Ovary (tissue), 3 donors: ENCODE measurements around the gene ADAT3.

Experiments used
- EP300 ChIP-seq: sonication (generic); formaldehyde crosslinking; IDR thresholded peaks from one replicate; pipeline ENCODE4 v1.6.1; 2017; ENCODE audit warnings: antibody characterized with exemption
- POLR2A ChIP-seq: fragments of 450-650 bp; IDR thresholded peaks from one replicate; pipeline ENCODE4 v1.6.1; 2017; ENCODE audit warnings: antibody characterized with exemption, mild to moderate bottlenecking, moderate library complexity
- TF ChIP-seq, protein P1 (sequence below), 3 donors: fragments of 450-650 bp in 2 of 3; fragments of 200-600 bp in 1 of 3; IDR thresholded peaks; one replicate each; pipeline versions ENCODE4 v1.5.1 to v1.8.0; 2016 to 2022; ENCODE audit warnings: antibody characterized with exemption in 3 of 3, mild to moderate bottlenecking in 1 of 3
- donor health status: DM: no; HTN: no; CAD: no.

DNA sequence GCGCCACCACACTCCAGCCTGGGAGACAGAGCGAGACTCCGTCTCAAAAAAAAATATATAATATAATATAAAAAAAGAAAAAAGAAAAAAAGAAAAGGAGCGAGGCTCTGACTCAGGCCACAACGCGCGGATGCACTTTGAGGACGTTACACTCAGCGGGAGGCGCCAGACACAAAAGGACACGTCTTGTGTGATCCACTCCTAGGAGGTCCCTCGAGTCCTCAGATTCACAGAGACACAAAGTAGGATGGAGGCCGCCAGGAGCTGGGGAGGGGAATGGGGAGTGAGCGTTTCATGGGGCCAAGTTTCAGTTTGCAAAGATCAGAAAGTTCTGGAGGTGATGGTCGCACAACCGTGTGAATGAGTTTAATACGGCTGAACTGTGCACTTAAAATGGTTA is 11.4 kb upstream of the ADAT3 start:
- TF ChIP-seq EP300 (no peak), POLR2A (no peak)
- TF ChIP-seq, protein P1, sequence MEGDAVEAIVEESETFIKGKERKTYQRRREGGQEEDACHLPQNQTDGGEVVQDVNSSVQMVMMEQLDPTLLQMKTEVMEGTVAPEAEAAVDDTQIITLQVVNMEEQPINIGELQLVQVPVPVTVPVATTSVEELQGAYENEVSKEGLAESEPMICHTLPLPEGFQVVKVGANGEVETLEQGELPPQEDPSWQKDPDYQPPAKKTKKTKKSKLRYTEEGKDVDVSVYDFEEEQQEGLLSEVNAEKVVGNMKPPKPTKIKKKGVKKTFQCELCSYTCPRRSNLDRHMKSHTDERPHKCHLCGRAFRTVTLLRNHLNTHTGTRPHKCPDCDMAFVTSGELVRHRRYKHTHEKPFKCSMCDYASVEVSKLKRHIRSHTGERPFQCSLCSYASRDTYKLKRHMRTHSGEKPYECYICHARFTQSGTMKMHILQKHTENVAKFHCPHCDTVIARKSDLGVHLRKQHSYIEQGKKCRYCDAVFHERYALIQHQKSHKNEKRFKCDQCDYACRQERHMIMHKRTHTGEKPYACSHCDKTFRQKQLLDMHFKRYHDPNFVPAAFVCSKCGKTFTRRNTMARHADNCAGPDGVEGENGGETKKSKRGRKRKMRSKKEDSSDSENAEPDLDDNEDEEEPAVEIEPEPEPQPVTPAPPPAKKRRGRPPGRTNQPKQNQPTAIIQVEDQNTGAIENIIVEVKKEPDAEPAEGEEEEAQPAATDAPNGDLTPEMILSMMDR (IDR thresholded peaks at IDR 0.05), result no peak
